DND-41 (cell line): ENCODE data around the gene ADAMTS13.

ENCODE experiments used
- ATAC-seq: fragments of 200-7000 bp; cut with Tn5 transposase; 3 replicates; pipeline ENCODE4 v1.9.1; 2021; ENCODE audit warnings: low read depth; ENCODE audit not compliant: insufficient read depth
- DNase-seq: peaks from one replicate; pipeline ENCODE4 v3.0.0-alpha.2; 2020
- H2AFZ ChIP-seq: 2 replicates; pipeline ENCODE4 v1.6.0; 2012; ENCODE audit warnings: low read depth, low read length
- H3K27ac ChIP-seq: 2 replicates; pipeline ENCODE4 v1.5.1; 2012; ENCODE audit warnings: low read length, inconsistent platforms
- H3K27me3 ChIP-seq: fragments of 200-600 bp; sonication (generic); 2 replicates; pipeline ENCODE4 v1.6.0; 2012; ENCODE audit warnings: low read length, mild to moderate bottlenecking, inconsistent platforms; ENCODE audit not compliant: insufficient read depth, poor library complexity
- H3K36me3 ChIP-seq: 2 replicates; pipeline ENCODE4 v1.5.1; 2012; ENCODE audit warnings: low read length, inconsistent platforms; ENCODE audit not compliant: insufficient read depth
- H3K4me1 ChIP-seq: 2 replicates; pipeline ENCODE4 v1.5.1; 2012; ENCODE audit warnings: mild to moderate bottlenecking, low read length; ENCODE audit not compliant: insufficient read depth
- H3K4me2 ChIP-seq: 2 replicates; pipeline ENCODE4 v1.6.0; 2012; ENCODE audit warnings: mild to moderate bottlenecking, moderate library complexity, low read length, inconsistent platforms; ENCODE audit not compliant: insufficient read depth
- H3K4me3 ChIP-seq, 2 experiments: fragments of 200-600 bp in 1 of 2; shearing (Covaris generic) in 1 of 2; 2 replicates each; pipeline ENCODE4 v1.5.1; 2012 to 2016; ENCODE audit warnings: inconsistent platforms in 2 of 2, low read length in 2 of 2, mild to moderate bottlenecking in 2 of 2, low read depth in 1 of 2, moderate library complexity in 1 of 2
- H3K79me2 ChIP-seq: 2 replicates; pipeline ENCODE4 v1.6.0; 2012; ENCODE audit warnings: low read length, inconsistent platforms; ENCODE audit not compliant: insufficient read depth
- H3K9ac ChIP-seq: 2 replicates; pipeline ENCODE4 v1.6.0; 2012; ENCODE audit warnings: low read depth, mild to moderate bottlenecking, inconsistent platforms, low read length, moderate library complexity
- H3K9me3 ChIP-seq: 2 replicates; pipeline ENCODE4 v1.5.1; 2012; ENCODE audit warnings: low read length, moderate library complexity, mild to moderate bottlenecking, inconsistent platforms; ENCODE audit not compliant: insufficient read depth, severe bottlenecking
- H4K20me1 ChIP-seq: 2 replicates; pipeline ENCODE4 v1.6.0; 2012; ENCODE audit warnings: low read length; ENCODE audit not compliant: insufficient read depth
- EZH2 ChIP-seq: IDR thresholded peaks from 3 replicates; pipeline ENCODE4 v1.6.1; 2012; ENCODE audit warnings: borderline replicate concordance, low read depth, mild to moderate bottlenecking, moderate library complexity, low read length, inconsistent platforms; ENCODE audit not compliant: severe bottlenecking
- TF ChIP-seq, protein P1 (sequence below): IDR thresholded peaks from 2 replicates; pipeline ENCODE4 v1.5.1; 2012; ENCODE audit warnings: borderline replicate concordance, low read length, moderate library complexity, mild to moderate bottlenecking; ENCODE audit not compliant: poor library complexity, severe bottlenecking; ENCODE audit errors: extremely low read depth

The ADAMTS13 gene

GRCh38 chr9:133437753-133438531 is 15.8 kb downstream of the ADAMTS13 start:
- no peak overlapping the region for H3K9ac ChIP-seq
- no peaks in the 10 kb centered on the region for H3K4me1 ChIP-seq
- no peak overlapping the region for H2AFZ ChIP-seq
- H3K79me2 ChIP-seq: no peaks in the 10 kb centered on the region
- H3K27ac ChIP-seq: no peak overlapping the region
- ATAC-seq (no peak), DNase-seq (no peak)
- no peaks in the 10 kb centered on the region for H3K36me3 ChIP-seq
- no peaks in the 10 kb centered on the region for H3K27me3 ChIP-seq
- no peak for TF ChIP-seq EZH2
- no peaks in the 10 kb centered on the region for H4K20me1 ChIP-seq
- no peak overlapping the region for H3K4me3 ChIP-seq
- H3K4me2 ChIP-seq: no peak overlapping the region
- H3K9me3 ChIP-seq: no peaks in the 10 kb centered on the region

- Histone ChIP-seq H2AFZ (no peak overlapping the region), H3K27me3 (no peaks in the 10 kb centered on the region), H3K9ac (no peak overlapping the region), H3K9me3 (no peaks in the 10 kb centered on the region), H3K4me1 (no peaks in the 10 kb centered on the region), H3K4me2 (no peak overlapping the region), H4K20me1 (no peaks in the 10 kb centered on the region), H3K4me3 (no peak overlapping the region), H3K27ac (no peak overlapping the region), H3K36me3 (no peaks in the 10 kb centered on the region), H3K79me2 (no peaks in the 10 kb centered on the region)
- ATAC-seq (no peak), DNase-seq (no peak)
- TF ChIP-seq EZH2: no peak
- TF ChIP-seq, protein P1, sequence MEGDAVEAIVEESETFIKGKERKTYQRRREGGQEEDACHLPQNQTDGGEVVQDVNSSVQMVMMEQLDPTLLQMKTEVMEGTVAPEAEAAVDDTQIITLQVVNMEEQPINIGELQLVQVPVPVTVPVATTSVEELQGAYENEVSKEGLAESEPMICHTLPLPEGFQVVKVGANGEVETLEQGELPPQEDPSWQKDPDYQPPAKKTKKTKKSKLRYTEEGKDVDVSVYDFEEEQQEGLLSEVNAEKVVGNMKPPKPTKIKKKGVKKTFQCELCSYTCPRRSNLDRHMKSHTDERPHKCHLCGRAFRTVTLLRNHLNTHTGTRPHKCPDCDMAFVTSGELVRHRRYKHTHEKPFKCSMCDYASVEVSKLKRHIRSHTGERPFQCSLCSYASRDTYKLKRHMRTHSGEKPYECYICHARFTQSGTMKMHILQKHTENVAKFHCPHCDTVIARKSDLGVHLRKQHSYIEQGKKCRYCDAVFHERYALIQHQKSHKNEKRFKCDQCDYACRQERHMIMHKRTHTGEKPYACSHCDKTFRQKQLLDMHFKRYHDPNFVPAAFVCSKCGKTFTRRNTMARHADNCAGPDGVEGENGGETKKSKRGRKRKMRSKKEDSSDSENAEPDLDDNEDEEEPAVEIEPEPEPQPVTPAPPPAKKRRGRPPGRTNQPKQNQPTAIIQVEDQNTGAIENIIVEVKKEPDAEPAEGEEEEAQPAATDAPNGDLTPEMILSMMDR: no peak
Observed at GRCh38 chr9:133439337-133439736, 17.2 kb downstream of the ADAMTS13 start.

DNA sequence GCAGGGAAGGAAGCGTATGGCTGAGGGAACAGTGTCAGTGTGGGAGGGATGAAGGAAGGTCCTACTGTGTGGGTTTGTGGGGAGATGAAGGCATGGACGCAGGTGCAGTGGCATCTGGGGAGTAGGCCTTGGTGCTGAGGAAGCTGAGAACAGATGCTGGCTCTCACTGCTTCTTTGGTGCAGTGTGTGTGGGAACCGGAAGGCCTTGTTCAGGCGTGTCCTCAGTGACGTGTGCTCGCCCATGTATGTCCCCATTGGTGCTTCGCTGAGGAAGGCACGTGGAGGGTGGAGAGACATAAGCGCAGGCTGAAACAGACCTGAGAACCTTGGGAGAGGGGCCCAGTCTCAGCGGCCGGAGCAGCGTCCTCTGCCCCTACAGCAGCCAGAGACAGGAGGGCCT is 18.7 kb downstream of the ADAMTS13 start:
- H2AFZ ChIP-seq: no peak overlapping the region
- no peaks in the 10 kb centered on the region for H4K20me1 ChIP-seq
- no peaks in the 10 kb centered on the region for H3K36me3 ChIP-seq
- H3K79me2 ChIP-seq: no peaks in the 10 kb centered on the region
- H3K4me2 ChIP-seq: no peak overlapping the region
- H3K27ac ChIP-seq: no peak overlapping the region
- no peak for DNase-seq
- H3K9ac ChIP-seq: no peak overlapping the region
- no peak for ATAC-seq
- H3K9me3 ChIP-seq: no peaks in the 10 kb centered on the region
- no peaks in the 10 kb centered on the region for H3K27me3 ChIP-seq
- TF ChIP-seq, protein P1: no peak
- TF ChIP-seq EZH2: no peak
- H3K4me1 ChIP-seq: no peaks in the 10 kb centered on the region
- H3K4me3 ChIP-seq: no peak overlapping the region

DNA sequence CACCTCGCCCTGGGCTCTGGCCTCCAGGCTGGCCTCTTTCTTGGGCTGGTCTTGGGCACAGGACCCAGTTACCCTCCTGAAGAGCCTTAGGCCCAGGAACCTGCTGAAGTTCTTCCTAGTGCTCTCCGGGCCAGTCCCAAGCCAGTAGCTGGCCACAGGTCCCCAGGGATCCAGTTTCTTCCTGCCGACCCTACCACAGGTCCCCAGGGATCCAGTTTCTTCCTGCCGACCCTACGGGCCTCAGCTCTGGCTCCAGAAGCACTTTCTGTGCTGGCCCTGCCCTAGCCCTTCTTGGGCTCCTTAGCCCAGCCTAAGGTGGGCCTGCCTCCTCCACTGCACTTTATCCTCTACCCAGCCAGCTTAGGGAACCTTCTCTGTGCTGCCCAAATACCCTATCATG is 19.4 kb downstream of the ADAMTS13 start:
- ATAC-seq: no peak
- no peaks in the 10 kb centered on the region for H3K36me3 ChIP-seq
- H3K4me3 ChIP-seq: no peak overlapping the region
- no peaks in the 10 kb centered on the region for H3K4me1 ChIP-seq
- no peak for DNase-seq
- no peak overlapping the region for H2AFZ ChIP-seq
- no peak overlapping the region for H3K27ac ChIP-seq
- H3K4me2 ChIP-seq: no peak overlapping the region
- H4K20me1 ChIP-seq: no peaks in the 10 kb centered on the region
- H3K79me2 ChIP-seq: no peaks in the 10 kb centered on the region
- TF ChIP-seq, protein P1: no peak
- TF ChIP-seq EZH2: no peak
- no peaks in the 10 kb centered on the region for H3K9me3 ChIP-seq
- no peaks in the 10 kb centered on the region for H3K27me3 ChIP-seq
- no peak overlapping the region for H3K9ac ChIP-seq
